GM12878 (cell line): ENCODE results near the gene CACNA2D3. TPM values are rescaled to one million over a fixed set of nuclear protein-coding genes. Genes with fewer than 3 reads are reported as not detected.

ENCODE experiments used
- ATAC-seq: fragments of 200-7000 bp; cut with Tn5 transposase; 3 replicates; pipeline ENCODE4 v1.9.1; 2020; ENCODE audit warnings: mild to moderate bottlenecking, moderate library complexity
- BruUV-seq: library from RNA; stranded (reverse); fragments of 400-500 nt; replicated peaks from 2 replicates; lab custom pipeline; 2021; lab: Mats Ljungman, UMichigan
- CTCF ChIA-PET: fragments of 300-600 bp; sonication (Branson Sonifier 250); formaldehyde crosslinking; extraction: SDS; loops from one replicate; lab custom pipeline; 2021; ENCODE audit warnings: inconsistent platforms; lab: Yijun Ruan, JAX
- POLR2A ChIA-PET: fragments of 350-600 bp; formaldehyde crosslinking; extraction: SDS; loops from one replicate; lab custom pipeline; 2021; ENCODE audit warnings: inconsistent platforms; lab: Charles Lee
- RAD21 ChIA-PET: fragments of 300-600 bp; sonication (Branson Sonifier 250); formaldehyde crosslinking; loops from one replicate; lab custom pipeline; 2023; ENCODE audit warnings: antibody characterized with exemption; ENCODE audit not compliant: unreplicated experiment; lab: Charles Lee
- SMC1A ChIA-PET: fragments of 300-600 bp; sonication (Branson Sonifier 250); formaldehyde crosslinking; loops from one replicate; lab custom pipeline; 2023; ENCODE audit not compliant: unreplicated experiment, uncharacterized antibody; lab: Charles Lee
- DNase-seq: peaks from one replicate; pipeline ENCODE4 v3.0.0-alpha.2; 2011; ENCODE audit warnings: low read depth, low spot score
- FAIRE-seq: peaks from 3 replicates; lab custom pipeline; 2011; peaks lifted over from hg19 to GRCh38; lab: Jason Lieb, UNC
- H2AFZ ChIP-seq: 2 replicates; pipeline ENCODE4 v1.6.0; 2011; ENCODE audit warnings: low read depth, low read length, control low read depth; ENCODE audit not compliant: control insufficient read depth
- H3K27ac ChIP-seq: 2 replicates; pipeline ENCODE4 v1.5.1; 2011; ENCODE audit warnings: control low read depth; ENCODE audit not compliant: control insufficient read depth, insufficient read depth
- H3K27me3 ChIP-seq, 2 experiments: replicated peaks in 1 of 2; 2 replicates each; pipeline versions ENCODE4 v1.6.0 to v1.6.1; 2011; ENCODE audit warnings: low read length in 1 of 2; ENCODE audit not compliant: control insufficient read depth in 2 of 2, insufficient read depth in 2 of 2
- H3K36me3 ChIP-seq, 2 experiments: 2 replicates each; pipeline ENCODE4 v1.5.1; 2011; ENCODE audit warnings: low read length in 1 of 2; ENCODE audit not compliant: control insufficient read depth in 2 of 2, insufficient read depth in 2 of 2
- H3K4me1 ChIP-seq: 2 replicates; pipeline ENCODE4 v1.6.1; 2011; ENCODE audit warnings: mild to moderate bottlenecking, low read length, moderate library complexity, mixed read lengths; ENCODE audit not compliant: control insufficient read depth, insufficient read depth
- H3K4me2 ChIP-seq: 2 replicates; pipeline ENCODE4 v1.6.0; 2011; ENCODE audit warnings: control low read depth; ENCODE audit not compliant: control insufficient read depth, insufficient read depth
- H3K4me3 ChIP-seq: fragments of 200-600 bp; sonication (generic); 2 replicates; pipeline ENCODE4 v1.5.1; 2016
- H3K79me2 ChIP-seq: 2 replicates; pipeline ENCODE4 v1.6.0; 2011; ENCODE audit warnings: low read length; ENCODE audit not compliant: control insufficient read depth, insufficient read depth
- H3K9ac ChIP-seq: 2 replicates; pipeline ENCODE4 v1.8.0; 2011; ENCODE audit warnings: low read length, control low read depth, mixed read lengths; ENCODE audit not compliant: control insufficient read depth, insufficient read depth
- H3K9me3 ChIP-seq: replicated peaks from 3 replicates; pipeline ENCODE4 v1.5.1; 2011; ENCODE audit warnings: mild to moderate bottlenecking, low read length; ENCODE audit not compliant: control insufficient read depth, insufficient read depth
- H4K20me1 ChIP-seq: 2 replicates; pipeline ENCODE4 v1.6.0; 2011; ENCODE audit not compliant: control insufficient read depth, insufficient read depth
- EED ChIP-seq: sonication (generic); IDR thresholded peaks from 2 replicates; pipeline ENCODE4 v1.6.1; 2016; ENCODE audit warnings: antibody characterized with exemption, low read depth
- EP300 ChIP-seq, 2 experiments: fragments of 150-350 bp in 1 of 2; IDR thresholded peaks; 2 replicates each; pipeline ENCODE4 v1.6.1; 2011 to 2012; ENCODE audit warnings: low read depth in 2 of 2, low read length in 2 of 2, borderline replicate concordance in 1 of 2, improper control_type of control experiment in 1 of 2, inconsistent platforms in 1 of 2; ENCODE audit not compliant: control insufficient read depth in 1 of 2
- GABPA ChIP-seq: IDR thresholded peaks from 2 replicates; pipeline ENCODE4 v1.6.1; 2014; ENCODE audit warnings: antibody characterized with exemption, low read depth, mild to moderate bottlenecking, inconsistent platforms
- HDAC6 ChIP-seq: fragments of 200-600 bp; sonication (generic); IDR thresholded peaks from one replicate; pipeline ENCODE4 v1.8.0; 2017; ENCODE audit warnings: antibody characterized with exemption; ENCODE audit not compliant: unreplicated experiment
- MLLT1 ChIP-seq: fragments of 450-650 bp; IDR thresholded peaks from 2 replicates; pipeline ENCODE4 v1.6.1; 2016; ENCODE audit warnings: mild to moderate bottlenecking
- NBN ChIP-seq: fragments of 450-650 bp; IDR thresholded peaks from 2 replicates; pipeline ENCODE4 v1.6.1; 2016
- NFIC ChIP-seq: IDR thresholded peaks from 2 replicates; pipeline ENCODE4 v1.6.1; 2012; ENCODE audit warnings: low read depth, mild to moderate bottlenecking, inconsistent platforms, low read length, moderate library complexity
- NFYA ChIP-seq: IDR thresholded peaks from 2 replicates; pipeline ENCODE4 v1.6.1; 2011; ENCODE audit warnings: low read depth, mild to moderate bottlenecking, low read length, improper control_type of control experiment, borderline replicate concordance
- NR2F1 ChIP-seq: fragments of 450-650 bp; conservative IDR thresholded peaks from 2 replicates; pipeline ENCODE4 v1.6.1; 2017; ENCODE audit warnings: mild to moderate bottlenecking
- NRF1 ChIP-seq: conservative IDR thresholded peaks from 2 replicates; pipeline ENCODE4 v1.6.1; 2011; ENCODE audit warnings: mild to moderate bottlenecking, low read depth, low read length, improper control_type of control experiment
- RB1 ChIP-seq: fragments of 450-650 bp; formaldehyde crosslinking; IDR thresholded peaks from 2 replicates; pipeline ENCODE4 v1.6.1; 2017; ENCODE audit warnings: mild to moderate bottlenecking, borderline replicate concordance
- SREBF2 ChIP-seq: IDR thresholded peaks from 2 replicates; pipeline ENCODE4 v1.6.1; 2012; ENCODE audit warnings: mild to moderate bottlenecking, low read length
- TCF12 ChIP-seq: IDR thresholded peaks from 2 replicates; pipeline ENCODE4 v1.6.1; 2011; ENCODE audit warnings: low read depth, mild to moderate bottlenecking, low read length
- YY1 ChIP-seq: IDR thresholded peaks from 2 replicates; pipeline ENCODE4 v1.6.1; 2011; ENCODE audit warnings: low read depth, mild to moderate bottlenecking, low read length
- ZBTB4 ChIP-seq: fragments of 450-650 bp; formaldehyde crosslinking; IDR thresholded peaks from 2 replicates; pipeline ENCODE4 v1.4.0; 2022; ENCODE audit warnings: mild to moderate bottlenecking, moderate library complexity
- ZBTB40 ChIP-seq: fragments of 450-650 bp; IDR thresholded peaks from 2 replicates; pipeline ENCODE4 v1.6.1; 2016; ENCODE audit warnings: mild to moderate bottlenecking, moderate library complexity, borderline replicate concordance
- WGBS: methylation state at CpG from one replicate; pipeline ENCODE4 v1.1.6; 2016; ENCODE audit warnings: low lambda C conversion rate; ENCODE audit not compliant: insufficient replicate concordance, insufficient coverage; ENCODE audit errors: missing lambda C conversion rate; 5-methylcytosine and 5-hydroxymethylcytosine counted together
- in situ Hi-C: fragments of 300-500 bp; cut with MboI; formaldehyde crosslinking; loops from 9 replicates; pipeline ENCODE4 v1.14.3; 2018; ENCODE audit warnings: mixed read lengths
- intact Hi-C: fragments of 100-400 bp; cut with micrococcal nuclease; formaldehyde crosslinking; loops from one replicate; pipeline ENCODE4 v1.14.2; 2022; ENCODE audit not compliant: unreplicated experiment
- polyA plus RNA-seq, 11 experiments: library from polyadenylated mRNA; depleted of rRNA in 4 of 11; unstranded in 6 of 11; stranded (reverse) in 5 of 11; fragments of >200 nt; fragmentation: Nextera tagmentation in 4 of 11; fragmentation: Illumina TruSeq in 1 of 11; extraction: Ambion mirVana in 4 of 11; extraction: Trizol in 1 of 11; gene quantifications; 1 replicate in 1 of 11; 2 replicates in 10 of 11; pipeline versions ENCODE4 v1.2.1 to v1.2.3, GENCODE V29; 2011 to 2016; ENCODE audit warnings: inconsistent platforms in 2 of 11, missing spikeins in 2 of 11, low read depth in 1 of 11
- total RNA-seq, 4 experiments: library from RNA; depleted of rRNA in 3 of 4; stranded (reverse); fragments of >200 nt in 3 of 4; fragmentation: Illumina TruSeq in 1 of 4; extraction: Trizol in 1 of 4; gene quantifications; 2 replicates each; pipeline versions ENCODE4 v1.2.1 to v1.2.3, GENCODE V29; 2013 to 2021

CACNA2D3 gene
- total and polyA plus RNA-seq, 10 of the 15 experiments (the other 5 are each of a cell fraction or from before 2014, with no cell fraction given): not detected

GRCh38 chr3:54743755-54744154 is 621.4 kb downstream of the CACNA2D3 start (continued):
- TF ChIP-seq ZBTB40 (no peak), NRF1 (no peak), EP300 (IDR thresholded peaks at IDR 0.05; ENCODE audit: borderline replicate concordance in 1 of 2, control insufficient read depth in 1 of 2, low read depth in 2 of 2, low read length in 2 of 2) (no peak), SREBF2 (no peak)

GRCh38 chr3:54744291-54744690 is 621.9 kb downstream of the CACNA2D3 start:
- no peak overlapping the region for H2AFZ ChIP-seq
- no peaks in the 10 kb centered on the region for H3K36me3 ChIP-seq
- no peak overlapping the region for H3K27ac ChIP-seq
- no peaks in the 10 kb centered on the region; a peak in 1 of 4 replicates for H3K27me3 ChIP-seq
- SMC1A ChIA-PET: no interaction called here
- no TSS peak for BruUV-seq
- POLR2A ChIA-PET: no interaction called here
- FAIRE-seq (no peak), ATAC-seq (no peak), DNase-seq (no peak)
- no peak overlapping the region for H3K4me2 ChIP-seq
- no peaks in the 10 kb centered on the region for H3K4me1 ChIP-seq
- in situ Hi-C loops (no loop called here), intact Hi-C loops (no loop called here)
- H3K79me2 ChIP-seq: no peaks in the 10 kb centered on the region
- H3K9ac ChIP-seq: no peak overlapping the region
- H4K20me1 ChIP-seq: no peaks in the 10 kb centered on the region
- H3K4me3 ChIP-seq: no peak overlapping the region
- H3K9me3 ChIP-seq: no peaks in the 10 kb centered on the region
- WGBS: 73% methylated on average over 1 of the region's 1 CpG
- CTCF ChIA-PET: no interaction called here
- RAD21 ChIA-PET: no interaction called here
- TF ChIP-seq MLLT1 (no peak), RB1 (no peak), HDAC6 (no peak), TCF12 (no peak), NFYA (no peak), ZBTB4 (no peak), NFIC (no peak), YY1 (no peak), NR2F1 (no peak), NBN (no peak), GABPA (no peak), EED (no peak)
